Thymus (tissue), 11 donors: Measurements from ENCODE around the gene FBXL5. TPM values are rescaled to one million over a fixed set of nuclear protein-coding genes. Genes with fewer than 3 reads are reported as not detected.
A peak's percentile ranks its signal among the peaks of the same experiment; 100 is the strongest.
"Not testable (repeated sequence)": the region's sequence is repeated elsewhere in the genome, so short reads cannot be mapped to it uniquely, and the experiment has no call there.

ENCODE experiments used
- DNase-seq, 9 donors: peaks; one replicate each; pipeline ENCODE4 v3.0.0-alpha.2; 2013; ENCODE audit warnings: low spot score in 9 of 9, low read depth in 6 of 9, missing footprints in 1 of 9
- H3K27ac ChIP-seq, 2 donors: one replicate each; pipeline ENCODE4 v1.5.1; 2013; ENCODE audit warnings: control low read depth in 1 of 2, low read depth in 1 of 2, low read length in 1 of 2, mild to moderate bottlenecking in 1 of 2, moderate library complexity in 1 of 2
- H3K27me3 ChIP-seq, 2 donors: one replicate each; pipeline ENCODE4 v1.5.1; 2013; ENCODE audit warnings: low read length in 1 of 2; ENCODE audit not compliant: control insufficient read depth in 2 of 2, insufficient read depth in 1 of 2
- H3K36me3 ChIP-seq, 2 donors: one replicate each; pipeline ENCODE4 v1.5.1; 2013; ENCODE audit warnings: low read length in 1 of 2, mild to moderate bottlenecking in 1 of 2, moderate library complexity in 1 of 2; ENCODE audit not compliant: control insufficient read depth in 2 of 2, insufficient read depth in 2 of 2
- H3K4me1 ChIP-seq, 2 donors: one replicate each; pipeline ENCODE4 v1.5.1; 2013; ENCODE audit warnings: low read length in 2 of 2; ENCODE audit not compliant: control insufficient read depth in 2 of 2, insufficient read depth in 2 of 2
- H3K4me3 ChIP-seq, 2 donors: one replicate each; pipeline ENCODE4 v1.5.1; 2013; ENCODE audit warnings: low read length in 2 of 2, control low read depth in 1 of 2, mild to moderate bottlenecking in 1 of 2
- H3K9me3 ChIP-seq, 2 donors: one replicate each; pipeline ENCODE4 v1.5.1; 2013; ENCODE audit warnings: low read length in 1 of 2, mild to moderate bottlenecking in 1 of 2; ENCODE audit not compliant: control insufficient read depth in 2 of 2, insufficient read depth in 1 of 2
- WGBS: extraction: QIAGEN DNeasy Blood & Tissue Kit; methylation state at CpG from one replicate; pipeline ENCODE4 v1.1.7; 2013; 5-methylcytosine and 5-hydroxymethylcytosine counted together
- polyA plus RNA-seq: library from polyadenylated mRNA; stranded (reverse); fragments of 200-250 nt; gene quantifications from one replicate; pipeline ENCODE4 v1.2.3, GENCODE V29; 2013
- total RNA-seq: library from RNA; stranded (reverse); fragments of 120-200 nt; gene quantifications from one replicate; pipeline ENCODE4 v1.2.4, GENCODE V29; 2013
- donor health status: healthy.

Gene FBXL5
- total and polyA plus RNA-seq, 2 donors: 66.7 to 72.6 TPM

DNA sequence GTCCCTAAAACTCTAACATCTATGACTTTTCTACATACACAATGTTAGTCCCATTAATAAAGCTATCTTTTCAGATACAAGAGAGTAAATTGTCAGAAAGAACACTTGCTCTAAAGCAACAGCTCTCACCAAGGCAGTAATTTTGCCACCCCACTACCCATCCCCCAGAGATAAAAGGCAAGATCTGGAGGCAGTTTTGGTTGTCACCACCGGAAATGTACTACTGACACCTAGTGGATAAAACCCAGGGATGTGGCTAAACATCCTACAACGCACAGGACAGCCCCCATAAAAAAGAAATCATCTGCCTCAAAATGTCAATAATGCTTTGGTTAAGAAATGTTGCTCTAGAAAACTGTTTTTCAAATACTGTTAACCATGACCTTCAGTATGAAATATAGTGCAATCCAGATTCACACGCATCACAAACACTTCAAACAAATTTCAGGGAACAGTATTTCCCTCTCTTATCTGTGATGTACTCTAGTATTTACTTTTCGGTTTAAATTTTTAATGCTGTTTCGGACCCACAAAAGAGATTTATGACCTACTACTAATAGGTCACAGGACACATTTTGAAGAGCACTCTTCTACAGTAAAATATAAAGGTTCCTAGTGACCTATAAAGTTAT lies 5.1 kb downstream of the FBXL5 start:
- 52% methylated on average over 5 of the region's 5 CpGs for WGBS
- peaks cover 11 to 12% of the 10 kb centered on the region in 2 donors for H3K4me1 ChIP-seq
- peak overlapping the region in 1 of 2 donors; percentile 3 for H3K27ac ChIP-seq
- no peaks in the 10 kb centered on the region for H3K36me3 ChIP-seq
- no peaks in the 10 kb centered on the region for H3K27me3 ChIP-seq
- H3K4me3 ChIP-seq: no peak overlapping the region
- H3K9me3 ChIP-seq: no peaks in the 10 kb centered on the region
- peak; percentile 52 to 94 (median 81) for DNase-seq

DNA sequence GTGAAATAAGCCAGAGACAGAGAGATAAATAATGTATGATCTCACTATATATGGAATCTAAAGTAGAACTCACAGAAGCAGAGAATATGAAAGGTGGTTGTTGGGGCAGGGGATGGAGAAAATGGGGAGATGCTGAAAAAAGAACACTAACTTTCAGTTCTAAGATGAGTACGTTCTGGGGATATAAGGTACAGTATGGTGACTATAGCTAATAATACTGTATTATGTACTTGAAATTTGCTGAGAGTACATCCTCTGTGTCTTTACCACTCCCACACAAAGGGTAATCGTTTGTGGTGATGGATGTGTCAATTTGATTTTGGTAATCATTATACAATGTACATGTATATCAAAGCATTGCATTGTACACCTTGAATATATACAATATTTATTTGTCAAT lies 6.6 kb downstream of the FBXL5 start:
- 92% methylated on average over 2 of the region's 2 CpGs for WGBS
- Histone ChIP-seq H3K36me3 (no peaks in the 10 kb centered on the region), H3K4me1 (peaks cover 4 to 7% of the 10 kb centered on the region in 2 donors), H3K27ac (no peak overlapping the region), H3K9me3 (no peaks in the 10 kb centered on the region), H3K4me3 (no peak overlapping the region), H3K27me3 (no peaks in the 10 kb centered on the region)
- DNase-seq: no peak

- Histone ChIP-seq H3K36me3 (peaks cover 14 to 44% of the 10 kb centered on the region in 2 donors), H3K9me3 (no peaks in the 10 kb centered on the region), H3K4me3 (no peak overlapping the region), H3K27me3 (no peaks in the 10 kb centered on the region), H3K4me1 (no peaks in the 10 kb centered on the region), H3K27ac (no peak overlapping the region)
- DNase-seq: no peak
- WGBS: 98% methylated on average over 6 of the region's 6 CpGs
Observed at GRCh38 chr4:15638418-15638817, 16.7 kb downstream of the FBXL5 start.

DNA sequence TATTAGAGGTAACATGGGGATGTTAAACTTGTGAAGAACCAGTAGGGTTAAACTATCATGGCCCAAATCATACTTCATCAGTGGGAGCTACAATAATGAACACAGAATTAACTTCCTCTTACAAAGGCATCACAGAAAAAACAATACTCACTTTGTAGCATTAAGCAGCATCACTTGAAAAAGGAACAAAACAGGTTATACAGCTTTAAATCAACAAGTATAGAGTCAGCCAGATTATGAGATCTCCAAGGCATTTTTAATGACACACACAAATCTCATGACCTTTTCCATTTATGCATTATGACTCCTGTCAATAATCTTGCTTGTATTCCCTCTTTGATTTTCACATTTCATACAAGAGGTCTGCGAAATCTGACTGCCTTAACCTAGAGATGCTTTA lies 18.3 kb downstream of the FBXL5 start:
- Histone ChIP-seq H3K27ac (no peak overlapping the region), H3K4me1 (no peaks in the 10 kb centered on the region), H3K4me3 (no peak overlapping the region), H3K9me3 (no peaks in the 10 kb centered on the region), H3K27me3 (no peaks in the 10 kb centered on the region), H3K36me3 (peaks cover 14 to 49% of the 10 kb centered on the region in 2 donors)
- 97% methylated on average over 1 of the region's 1 CpG for WGBS
- DNase-seq: no peak

DNA sequence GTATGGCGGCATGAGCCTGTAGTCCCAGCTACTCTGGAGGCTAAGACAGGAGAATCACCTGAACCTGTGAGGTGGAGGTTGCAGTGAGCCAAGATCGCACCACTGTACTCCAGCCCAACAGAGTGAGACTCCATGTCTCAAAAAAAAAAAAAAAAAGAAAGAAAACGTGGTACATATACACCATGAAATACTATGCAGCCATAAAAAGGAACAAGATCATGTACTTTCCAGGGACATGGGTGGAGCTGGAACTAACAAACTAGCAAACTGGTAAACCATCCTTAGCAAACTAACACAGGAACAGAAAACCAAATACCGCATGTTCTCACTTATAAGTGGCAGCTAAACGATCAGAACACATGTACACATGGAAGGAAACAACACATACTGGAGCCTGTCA lies 37.8 kb downstream of the FBXL5 start:
- DNase-seq, H3K4me3 ChIP-seq, H3K4me1 ChIP-seq, H3K27ac ChIP-seq, H3K27me3 ChIP-seq: not testable (repeated sequence)
- peaks cover 1 to 25% of the 10 kb centered on the region in 2 donors for H3K9me3 ChIP-seq
- H3K36me3 ChIP-seq: peaks cover 12 to 20% of the 10 kb centered on the region in 2 donors
- over 99% methylated on average over 5 of the region's 5 CpGs for WGBS

DNA sequence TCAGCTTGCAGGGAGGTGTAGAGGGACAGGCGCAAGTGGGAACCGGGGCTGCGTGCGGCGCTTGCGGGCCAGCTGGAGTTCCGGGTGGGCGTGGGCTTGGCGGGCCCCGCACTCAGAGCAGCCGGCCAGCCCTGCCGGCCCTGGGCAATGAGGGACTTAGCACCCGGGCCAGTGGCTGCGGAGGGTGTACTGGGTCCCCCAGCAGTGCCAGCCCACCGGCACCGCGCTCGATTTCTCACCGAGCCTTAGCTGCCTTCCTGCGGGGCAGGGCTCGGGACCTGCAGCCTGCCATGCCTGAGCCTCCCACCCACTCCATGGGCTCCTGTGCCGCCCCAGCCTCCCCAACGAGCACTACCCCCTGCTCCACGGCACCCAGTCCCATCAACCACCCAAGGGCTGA lies 40.3 kb downstream of the FBXL5 start:
- not testable (repeated sequence) for H3K27ac ChIP-seq, H3K4me3 ChIP-seq, H3K27me3 ChIP-seq, H3K4me1 ChIP-seq, DNase-seq
- WGBS: 97% methylated on average over 24 of the region's 24 CpGs
- Histone ChIP-seq H3K9me3 (peaks cover 1 to 18% of the 10 kb centered on the region in 2 donors), H3K36me3 (peaks cover 19 to 20% of the 10 kb centered on the region in 2 donors)

DNA sequence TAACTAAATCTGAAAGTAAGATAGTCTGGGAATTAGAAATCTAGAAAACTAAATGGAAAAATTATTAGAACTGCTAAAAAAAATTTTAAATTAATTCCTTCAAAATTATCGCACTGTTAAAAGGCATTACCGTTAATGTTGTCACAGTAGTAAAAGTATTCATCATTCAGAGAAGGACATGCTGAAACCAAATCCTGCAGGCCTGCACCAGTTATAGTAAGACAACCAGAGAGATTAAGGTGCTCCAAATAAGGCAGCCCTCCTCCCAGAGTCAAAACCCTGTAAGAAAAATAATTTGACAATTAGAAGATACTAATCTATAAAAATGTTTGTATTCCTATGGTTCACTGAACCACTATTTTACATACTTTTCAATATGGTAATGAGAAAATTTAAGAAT lies 43.0 kb downstream of the FBXL5 start:
- H3K9me3 ChIP-seq: peaks cover 0 to 7% of the 10 kb centered on the region in 2 donors
- H3K4me1 ChIP-seq: no peaks in the 10 kb centered on the region
- no peak overlapping the region for H3K4me3 ChIP-seq
- DNase-seq: no peak
- no peak overlapping the region for H3K27ac ChIP-seq
- WGBS: 97% methylated on average over 2 of the region's 2 CpGs
- H3K36me3 ChIP-seq: peaks cover 13 to 14% of the 10 kb centered on the region in 2 donors
- H3K27me3 ChIP-seq: no peaks in the 10 kb centered on the region

- no peaks in the 10 kb centered on the region for H3K27me3 ChIP-seq
- no peaks in the 10 kb centered on the region for H3K4me1 ChIP-seq
- WGBS: 97% methylated on average over 2 of the region's 2 CpGs
- H3K27ac ChIP-seq: no peak overlapping the region
- no peak overlapping the region for H3K4me3 ChIP-seq
- DNase-seq: no peak
- H3K36me3 ChIP-seq: peaks cover 6 to 13% of the 10 kb centered on the region in 2 donors
- no peaks in the 10 kb centered on the region for H3K9me3 ChIP-seq
Observed at GRCh38 chr4:15610855-15611254, 44.3 kb downstream of the FBXL5 start.

DNA sequence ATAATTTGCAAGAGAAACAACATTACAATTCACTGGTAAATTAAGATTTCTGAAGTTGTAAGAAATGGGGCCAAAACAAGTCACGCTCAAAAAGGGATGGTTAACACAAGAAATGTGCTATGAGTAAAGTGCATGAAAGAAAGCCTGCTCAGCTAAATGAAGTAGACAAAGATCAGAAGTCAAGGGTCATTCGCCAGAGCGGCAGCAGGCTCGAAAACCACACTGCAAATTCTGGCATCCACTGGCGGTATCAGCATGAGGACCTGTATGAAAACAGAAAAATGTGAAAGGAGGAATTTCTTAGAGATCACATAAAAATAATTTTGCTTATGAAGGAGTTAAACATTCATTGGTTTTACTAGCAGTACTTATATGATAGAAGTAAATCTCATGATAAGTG lies 49.6 kb downstream of the FBXL5 start:
- WGBS: 98% methylated on average over 5 of the region's 5 CpGs
- Histone ChIP-seq H3K27me3 (no peaks in the 10 kb centered on the region), H3K9me3 (no peaks in the 10 kb centered on the region), H3K4me3 (no peak overlapping the region), H3K36me3 (peaks cover 0 to 22% of the 10 kb centered on the region in 2 donors), H3K27ac (no peak overlapping the region), H3K4me1 (no peaks in the 10 kb centered on the region)
- DNase-seq: no peak
